Subcutaneous adipose tissue (tissue), 4 donors: ENCODE results near the gene UBR2. TPM values are rescaled to one million over a fixed set of nuclear protein-coding genes. Genes with fewer than 3 reads are reported as not detected.

Source experiments
- total RNA-seq, 4 donors: library from RNA; depleted of rRNA; stranded (reverse); fragments of >200 nt; gene quantifications; one replicate each; pipeline ENCODE4 v1.1.0, GENCODE V29; 2016
- TF ChIP-seq, protein P1 (sequence below): fragments of 450-650 bp; IDR thresholded peaks from one replicate; pipeline ENCODE4 v1.5.1; 2016; ENCODE audit warnings: low read depth, mild to moderate bottlenecking, control low read depth, antibody characterized with exemption, moderate library complexity

Gene UBR2
- total RNA-seq, 4 donors from 2014 or later = 29.9 to 38.8 (median 36.4) TPM

DNA sequence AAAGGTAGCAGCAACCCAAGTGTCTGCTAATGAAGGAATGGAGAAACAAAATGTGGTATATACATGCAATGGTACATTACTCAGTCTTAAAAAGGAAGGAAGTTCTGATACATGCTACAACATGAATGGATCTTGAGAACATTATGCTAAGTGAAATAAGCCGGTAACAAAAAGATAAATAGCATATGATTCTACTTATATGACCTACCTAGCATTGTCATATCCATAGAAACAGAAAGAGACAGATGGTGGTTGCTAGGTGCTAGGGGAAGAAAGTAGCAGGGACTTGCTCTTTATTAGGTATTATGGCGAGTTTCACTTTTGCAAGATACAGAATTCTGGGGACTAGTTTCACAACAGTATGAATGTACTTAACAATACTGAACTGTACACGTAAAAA, 46.6 kb downstream of the UBR2 start:
- TF ChIP-seq, protein P1, sequence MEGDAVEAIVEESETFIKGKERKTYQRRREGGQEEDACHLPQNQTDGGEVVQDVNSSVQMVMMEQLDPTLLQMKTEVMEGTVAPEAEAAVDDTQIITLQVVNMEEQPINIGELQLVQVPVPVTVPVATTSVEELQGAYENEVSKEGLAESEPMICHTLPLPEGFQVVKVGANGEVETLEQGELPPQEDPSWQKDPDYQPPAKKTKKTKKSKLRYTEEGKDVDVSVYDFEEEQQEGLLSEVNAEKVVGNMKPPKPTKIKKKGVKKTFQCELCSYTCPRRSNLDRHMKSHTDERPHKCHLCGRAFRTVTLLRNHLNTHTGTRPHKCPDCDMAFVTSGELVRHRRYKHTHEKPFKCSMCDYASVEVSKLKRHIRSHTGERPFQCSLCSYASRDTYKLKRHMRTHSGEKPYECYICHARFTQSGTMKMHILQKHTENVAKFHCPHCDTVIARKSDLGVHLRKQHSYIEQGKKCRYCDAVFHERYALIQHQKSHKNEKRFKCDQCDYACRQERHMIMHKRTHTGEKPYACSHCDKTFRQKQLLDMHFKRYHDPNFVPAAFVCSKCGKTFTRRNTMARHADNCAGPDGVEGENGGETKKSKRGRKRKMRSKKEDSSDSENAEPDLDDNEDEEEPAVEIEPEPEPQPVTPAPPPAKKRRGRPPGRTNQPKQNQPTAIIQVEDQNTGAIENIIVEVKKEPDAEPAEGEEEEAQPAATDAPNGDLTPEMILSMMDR = no peak

DNA sequence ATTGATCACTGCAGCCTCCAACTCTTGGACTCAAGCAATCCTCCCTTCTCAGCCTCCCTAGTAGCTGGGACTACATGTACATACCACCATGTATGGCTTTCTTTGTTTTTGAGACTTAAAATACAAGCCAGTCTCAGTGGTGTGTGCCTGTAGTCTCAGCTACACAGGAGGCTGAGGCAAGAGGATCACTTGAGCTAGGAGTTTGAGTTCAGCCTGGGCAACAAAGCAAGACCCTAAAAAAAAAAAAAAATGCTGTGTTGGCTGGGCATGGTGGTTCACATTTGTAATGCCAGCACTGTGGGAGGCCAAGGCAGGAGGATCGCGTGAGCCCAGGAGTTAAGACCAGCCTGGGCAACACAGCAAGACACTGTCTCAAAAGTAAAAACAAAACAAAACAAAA, 51.7 kb downstream of the UBR2 start:
- TF ChIP-seq, protein P1 = no peak

DNA sequence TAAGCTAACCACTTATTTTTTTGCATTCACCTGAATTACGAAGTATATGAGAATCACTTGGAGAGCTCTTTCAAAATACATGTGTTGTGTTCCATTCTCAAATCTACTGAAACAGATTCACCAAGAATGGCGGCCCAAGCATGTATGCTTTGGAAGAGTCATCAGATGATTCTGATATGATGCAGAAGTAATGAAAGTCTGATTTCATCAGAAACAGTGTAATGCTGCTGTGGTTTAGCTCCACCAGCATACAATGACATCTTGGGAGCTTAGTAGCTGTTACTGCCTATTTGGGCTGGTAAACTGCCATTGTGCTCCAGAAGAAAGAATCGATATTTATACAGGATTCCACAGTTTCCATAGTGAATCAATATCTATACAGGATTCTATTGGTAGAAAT, 52.9 kb downstream of the UBR2 start:
- TF ChIP-seq, protein P1 = no peak

DNA sequence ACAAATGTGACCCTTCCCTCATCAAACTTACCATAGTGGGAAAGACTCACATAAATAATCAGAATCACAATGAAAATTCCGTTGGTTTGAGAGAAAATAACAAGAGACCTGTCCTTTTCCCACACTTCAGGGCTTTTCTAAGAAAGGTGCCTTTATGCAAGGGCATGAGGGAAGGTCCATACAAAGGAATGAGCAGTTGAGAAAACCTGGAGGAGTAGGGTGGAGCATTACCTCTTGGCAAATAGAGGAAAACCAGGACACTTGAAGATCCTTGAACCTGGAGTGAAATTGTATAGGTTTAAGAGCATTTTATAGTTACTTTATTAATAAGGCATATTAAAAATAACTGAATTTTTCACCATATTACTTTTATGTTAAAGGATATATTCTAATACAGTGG, 54.3 kb downstream of the UBR2 start:
- TF ChIP-seq, protein P1 = no peak

DNA sequence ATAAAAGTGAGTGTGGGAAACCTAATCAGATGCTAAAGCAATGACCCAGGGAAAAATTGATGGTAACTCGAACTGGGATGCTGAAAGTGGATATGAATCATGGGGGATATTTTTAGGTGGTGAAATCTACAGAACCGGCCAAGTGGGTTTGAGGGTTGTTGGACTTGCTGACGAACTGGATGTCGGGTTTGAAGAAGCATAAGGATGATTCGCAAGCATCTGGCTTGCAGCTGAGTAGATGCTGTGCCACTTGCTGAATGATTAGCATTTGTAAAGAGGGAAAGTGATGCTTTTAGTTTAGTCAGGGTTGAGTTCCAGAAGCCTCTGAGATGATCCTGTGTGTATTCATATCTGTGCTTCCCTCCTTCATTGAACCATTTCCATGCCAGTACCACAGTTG, 54.9 kb downstream of the UBR2 start:
- TF ChIP-seq, protein P1 = no peak

DNA sequence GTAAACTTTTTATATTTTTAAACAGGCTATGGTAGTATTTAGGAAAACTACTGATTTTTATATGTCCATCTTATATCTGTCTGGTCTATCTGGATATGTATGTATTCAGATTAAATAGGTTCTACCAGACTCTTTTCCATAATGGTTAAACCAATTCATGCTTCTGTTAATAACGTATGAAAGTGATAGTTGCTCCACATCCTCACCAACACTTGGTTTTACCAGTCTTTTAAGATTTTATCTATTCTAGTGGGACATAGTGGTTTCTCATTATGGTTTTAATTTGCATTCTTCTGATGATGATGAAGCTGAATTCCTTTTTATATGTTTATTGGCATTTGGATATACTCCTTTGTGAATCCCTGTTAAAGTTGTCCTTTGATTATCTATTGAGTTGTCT, 56.1 kb downstream of the UBR2 start:
- TF ChIP-seq, protein P1 = no peak

DNA sequence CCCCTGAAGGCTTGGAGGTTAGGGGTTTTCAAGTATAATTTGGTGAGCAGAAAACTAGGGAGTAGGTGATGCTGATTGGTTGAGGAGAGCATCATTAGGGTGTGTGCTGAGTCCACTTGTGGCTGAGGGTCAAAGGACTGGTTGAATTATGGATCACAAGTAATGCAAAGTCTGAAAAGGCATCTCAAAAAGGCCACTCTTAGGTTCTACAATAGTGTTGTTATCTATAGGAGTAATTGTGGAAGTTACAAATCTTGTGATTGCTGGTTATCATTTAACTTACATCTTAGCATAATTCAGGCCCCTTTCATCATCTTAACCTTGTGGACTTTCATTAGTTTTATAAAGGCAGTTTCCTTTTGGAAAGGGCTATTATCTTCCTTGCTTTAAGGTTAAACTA, 60.8 kb downstream of the UBR2 start:
- TF ChIP-seq, protein P1 = no peak
